ENCODE results near the gene CDCA4.

DNA sequence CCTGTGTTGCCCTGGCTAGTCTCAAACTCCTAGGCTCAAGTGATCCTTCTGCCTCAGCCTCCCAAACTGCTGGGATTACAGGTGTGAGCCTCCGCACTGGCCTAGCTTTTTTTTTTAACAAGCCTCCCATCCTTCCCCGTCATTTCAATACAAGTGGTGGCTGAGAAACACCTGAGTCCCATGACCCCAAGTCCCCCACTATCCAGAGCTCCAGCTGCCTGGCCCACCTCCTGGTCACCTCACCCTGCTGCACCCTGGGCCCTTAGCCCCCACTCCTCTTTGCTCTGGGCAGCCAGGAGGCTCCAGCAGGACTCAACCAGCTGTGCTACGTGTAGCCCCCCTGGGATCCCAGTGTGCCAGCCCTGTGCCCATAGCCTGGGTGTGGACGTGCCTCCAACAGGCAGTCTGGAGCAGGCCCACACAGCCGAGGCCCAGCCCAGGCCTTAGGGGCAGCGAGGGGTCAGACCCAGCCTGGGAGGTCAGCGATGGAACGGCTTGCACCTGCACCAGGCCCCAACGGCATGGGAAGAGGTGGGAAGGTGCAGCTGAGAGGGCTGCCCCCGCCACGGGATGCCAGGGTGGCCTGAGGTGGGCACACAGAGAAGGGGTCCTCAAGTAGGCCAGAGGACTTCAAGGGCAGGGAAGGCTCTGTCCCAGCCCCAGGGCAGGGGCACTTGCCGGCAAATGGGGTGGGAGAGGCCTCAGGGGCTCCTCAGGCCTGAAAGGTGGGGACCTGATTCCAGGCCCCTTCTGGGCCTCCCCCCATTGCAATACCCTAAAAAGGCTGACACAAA, 49.2 kb downstream of the CDCA4 start:
- TF ChIP-seq TAF1 (IDR thresholded peaks at IDR 0.05; ENCODE audit: low read depth) (no peak), NFIC (IDR thresholded peaks at IDR 0.05) (no peak), EGR1 (IDR thresholded peaks at IDR 0.05) (no peak), EP300 (IDR thresholded peaks at IDR 0.05; ENCODE audit: borderline replicate concordance) (no peak), RAD21 (IDR thresholded peaks at IDR 0.05; ENCODE audit: low read depth) (no peak), YY1 (IDR thresholded peaks at IDR 0.05; ENCODE audit: low read depth) (no peak), TEAD4 (IDR thresholded peaks at IDR 0.05) (no peak)
- TF ChIP-seq, protein P1, sequence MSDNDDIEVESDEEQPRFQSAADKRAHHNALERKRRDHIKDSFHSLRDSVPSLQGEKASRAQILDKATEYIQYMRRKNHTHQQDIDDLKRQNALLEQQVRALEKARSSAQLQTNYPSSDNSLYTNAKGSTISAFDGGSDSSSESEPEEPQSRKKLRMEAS (IDR thresholded peaks at IDR 0.05) = no peak
- TF ChIP-seq, protein P2, sequence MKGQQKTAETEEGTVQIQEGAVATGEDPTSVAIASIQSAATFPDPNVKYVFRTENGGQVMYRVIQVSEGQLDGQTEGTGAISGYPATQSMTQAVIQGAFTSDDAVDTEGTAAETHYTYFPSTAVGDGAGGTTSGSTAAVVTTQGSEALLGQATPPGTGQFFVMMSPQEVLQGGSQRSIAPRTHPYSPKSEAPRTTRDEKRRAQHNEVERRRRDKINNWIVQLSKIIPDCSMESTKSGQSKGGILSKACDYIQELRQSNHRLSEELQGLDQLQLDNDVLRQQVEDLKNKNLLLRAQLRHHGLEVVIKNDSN (IDR thresholded peaks at IDR 0.05) = no peak
- TF ChIP-seq, protein P3, sequence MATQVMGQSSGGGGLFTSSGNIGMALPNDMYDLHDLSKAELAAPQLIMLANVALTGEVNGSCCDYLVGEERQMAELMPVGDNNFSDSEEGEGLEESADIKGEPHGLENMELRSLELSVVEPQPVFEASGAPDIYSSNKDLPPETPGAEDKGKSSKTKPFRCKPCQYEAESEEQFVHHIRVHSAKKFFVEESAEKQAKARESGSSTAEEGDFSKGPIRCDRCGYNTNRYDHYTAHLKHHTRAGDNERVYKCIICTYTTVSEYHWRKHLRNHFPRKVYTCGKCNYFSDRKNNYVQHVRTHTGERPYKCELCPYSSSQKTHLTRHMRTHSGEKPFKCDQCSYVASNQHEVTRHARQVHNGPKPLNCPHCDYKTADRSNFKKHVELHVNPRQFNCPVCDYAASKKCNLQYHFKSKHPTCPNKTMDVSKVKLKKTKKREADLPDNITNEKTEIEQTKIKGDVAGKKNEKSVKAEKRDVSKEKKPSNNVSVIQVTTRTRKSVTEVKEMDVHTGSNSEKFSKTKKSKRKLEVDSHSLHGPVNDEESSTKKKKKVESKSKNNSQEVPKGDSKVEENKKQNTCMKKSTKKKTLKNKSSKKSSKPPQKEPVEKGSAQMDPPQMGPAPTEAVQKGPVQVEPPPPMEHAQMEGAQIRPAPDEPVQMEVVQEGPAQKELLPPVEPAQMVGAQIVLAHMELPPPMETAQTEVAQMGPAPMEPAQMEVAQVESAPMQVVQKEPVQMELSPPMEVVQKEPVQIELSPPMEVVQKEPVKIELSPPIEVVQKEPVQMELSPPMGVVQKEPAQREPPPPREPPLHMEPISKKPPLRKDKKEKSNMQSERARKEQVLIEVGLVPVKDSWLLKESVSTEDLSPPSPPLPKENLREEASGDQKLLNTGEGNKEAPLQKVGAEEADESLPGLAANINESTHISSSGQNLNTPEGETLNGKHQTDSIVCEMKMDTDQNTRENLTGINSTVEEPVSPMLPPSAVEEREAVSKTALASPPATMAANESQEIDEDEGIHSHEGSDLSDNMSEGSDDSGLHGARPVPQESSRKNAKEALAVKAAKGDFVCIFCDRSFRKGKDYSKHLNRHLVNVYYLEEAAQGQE (IDR thresholded peaks at IDR 0.05; ENCODE audit: low read depth) = no peak
